UCSD-AML1 (cell line): ENCODE results near the gene MAMDC4.
"Not testable (repeated sequence)": the region's sequence is repeated elsewhere in the genome, so short reads cannot be mapped to it uniquely, and the experiment has no call there.

Source experiments
- DNase-seq: peaks from one replicate; lab custom pipeline; 2025; ENCODE audit not compliant: unreplicated experiment; lab: John Stamatoyannopoulos, UW

Gene MAMDC4

GRCh38 chr9:136851941-136852663 is at the start of gene MAMDC4:
TSS of gene MAMDC4 (plus strand) at chr9:136852346. CDS start at chr9:136852417, 71 bp downstream.
- DNase-seq = no peak

- not testable (repeated sequence) for DNase-seq
Observed at GRCh38 chr9:136803009-136803550, 49.1 kb upstream of the MAMDC4 start.

GRCh38 chr9:136803551-136804508 is 48.3 kb upstream of the MAMDC4 start:
- DNase-seq = no peak

- no peak for DNase-seq
Observed at GRCh38 chr9:136804509-136805206, 47.5 kb upstream of the MAMDC4 start.

- DNase-seq = no peak
Observed at GRCh38 chr9:136805207-136805740, 46.9 kb upstream of the MAMDC4 start.

- no peak for DNase-seq
Observed at GRCh38 chr9:136806067-136806466, 46.1 kb upstream of the MAMDC4 start.

- DNase-seq = no peak
Observed at GRCh38 chr9:136806631-136807201, 45.4 kb upstream of the MAMDC4 start.

- peak; percentile 85 for DNase-seq
Observed at GRCh38 chr9:136807281-136808074, 44.7 kb upstream of the MAMDC4 start, which contains the start of gene RABL6. TSS of gene RABL6 (plus strand) at chr9:136807948. CDS start at chr9:136808197, 249 bp downstream.

GRCh38 chr9:136808075-136808805 is 43.9 kb upstream of the MAMDC4 start:
- DNase-seq = peak; percentile 43

GRCh38 chr9:136808806-136809158 is 43.4 kb upstream of the MAMDC4 start:
- no peak for DNase-seq

GRCh38 chr9:136814725-136815421 is 37.3 kb upstream of the MAMDC4 start:
- no peak for DNase-seq

- no peak for DNase-seq
Observed at GRCh38 chr9:136815422-136815782, 36.7 kb upstream of the MAMDC4 start.

GRCh38 chr9:136820971-136821825 is 30.9 kb upstream of the MAMDC4 start:
- no peak for DNase-seq

- DNase-seq = no peak
Observed at GRCh38 chr9:136821826-136822544, 30.2 kb upstream of the MAMDC4 start.

GRCh38 chr9:136823136-136824046 is 28.8 kb upstream of the MAMDC4 start:
- no peak for DNase-seq
